ENCODE measurements around the gene ITGA3.
A peak's percentile ranks its signal among the peaks of the same experiment; 100 is the strongest.

ITGA3 gene

DNA sequence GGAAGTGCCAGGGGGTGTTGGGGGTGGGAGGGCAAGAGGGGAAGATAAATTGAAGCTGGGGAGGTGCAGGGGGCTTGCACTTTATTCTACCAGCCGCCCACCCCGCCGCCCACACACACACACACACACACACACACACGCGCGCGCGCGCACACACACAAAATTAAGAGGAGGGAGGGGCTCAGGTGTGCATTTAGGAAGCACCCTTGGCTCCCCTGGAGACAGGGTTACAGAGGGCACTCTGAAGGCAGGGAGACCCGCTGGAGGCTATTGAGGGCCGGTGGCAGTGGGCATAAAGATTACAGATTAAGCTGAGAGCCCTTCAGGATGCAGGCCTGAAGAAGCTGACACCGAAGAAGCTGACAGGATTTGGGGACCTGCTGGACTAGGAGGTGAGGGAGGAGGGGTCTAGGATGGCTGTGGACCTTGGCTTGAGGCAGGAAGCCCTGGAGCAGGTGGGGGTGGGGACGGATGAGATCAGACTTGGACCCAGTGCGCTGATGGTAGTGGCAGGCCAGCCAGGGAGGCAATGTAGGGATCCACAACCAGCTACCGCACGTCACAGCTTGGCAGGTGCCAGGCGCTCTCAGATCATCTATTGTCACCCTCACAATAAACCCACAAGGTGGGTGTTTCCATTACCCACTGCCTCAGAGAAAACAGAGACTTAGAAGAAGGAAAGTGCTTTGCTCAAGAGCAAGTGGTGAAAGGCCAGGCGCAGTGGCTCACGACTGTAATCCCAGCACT lies 74.8 kb downstream of the ITGA3 start:
- Histone ChIP-seq H3K4me3 (ENCODE audit: extremely low read depth, insufficient read depth, low read length, poor library complexity, severe bottlenecking) (peak overlapping the region; percentile 58), H3K4me1 (ENCODE audit: control insufficient read depth, insufficient read depth, low read length, poor library complexity, severe bottlenecking) (peaks cover 30% of the 10 kb centered on the region), H3K27ac (ENCODE audit: low read depth, low read length, severe bottlenecking) (no peak overlapping the region), H3K36me3 (ENCODE audit: control insufficient read depth, insufficient read depth, low read length) (peaks cover 13% of the 10 kb centered on the region), H3K9me3 (ENCODE audit: control insufficient read depth, low read length) (no peaks in the 10 kb centered on the region)
- WGBS, 2 experiments (ENCODE audit: insufficient coverage in 2 of 2): 31 to 52% methylated on average over 3 to 8 of the region's 19 CpGs

- Histone ChIP-seq H3K36me3 (ENCODE audit: control insufficient read depth, insufficient read depth, low read length) (peaks cover 28% of the 10 kb centered on the region), H3K4me3 (ENCODE audit: extremely low read depth, insufficient read depth, low read length, poor library complexity, severe bottlenecking) (no peak overlapping the region), H3K9me3 (ENCODE audit: control insufficient read depth, low read length) (no peaks in the 10 kb centered on the region), H3K4me1 (ENCODE audit: control insufficient read depth, insufficient read depth, low read length, poor library complexity, severe bottlenecking) (peaks cover 30% of the 10 kb centered on the region), H3K27ac (ENCODE audit: low read depth, low read length, severe bottlenecking) (no peak overlapping the region)
- 79 to 100% methylated on average over 2 to 4 of the region's 6 CpGs for WGBS, 2 experiments (ENCODE audit: insufficient coverage in 2 of 2)
These were observed 76.3 kb downstream of the ITGA3 start for GRCh38 chr17:50132104-50132794.

DNA sequence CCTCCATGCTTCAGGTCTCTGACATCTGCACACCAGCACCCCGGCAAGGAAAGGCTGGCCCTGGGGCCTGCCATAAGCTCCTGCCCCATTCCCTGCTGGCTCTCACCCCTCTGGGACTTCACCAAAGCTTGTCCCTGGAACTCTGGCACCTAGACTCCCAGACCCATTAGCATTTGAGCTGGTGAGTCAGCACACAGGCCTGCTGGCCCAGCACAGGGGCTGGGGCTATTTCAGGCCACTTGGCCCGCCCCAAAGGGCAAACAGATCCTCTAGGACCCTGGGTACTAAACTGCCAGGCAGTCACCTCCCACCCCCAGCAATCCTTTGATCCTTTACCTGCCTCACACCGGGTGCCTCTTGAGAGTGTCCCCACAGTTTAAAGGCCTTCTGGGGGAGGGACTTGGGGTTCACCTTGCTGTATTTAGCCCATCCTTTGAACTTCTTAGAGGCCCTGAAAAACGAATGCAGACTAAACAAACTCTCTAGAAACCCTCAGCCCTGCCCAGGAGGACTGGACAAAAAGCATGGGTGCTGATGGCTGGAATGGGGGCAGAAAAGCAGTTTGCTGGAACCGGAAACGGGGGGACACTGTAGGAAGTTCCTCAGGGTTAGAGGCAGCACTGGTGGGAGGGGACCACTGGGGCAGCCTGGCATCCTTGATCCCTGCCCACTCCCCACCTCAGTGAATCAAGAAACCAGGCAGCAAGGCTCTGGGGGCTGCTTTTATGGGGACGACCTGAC lies 77.3 kb downstream of the ITGA3 start:
- Histone ChIP-seq H3K4me3 (ENCODE audit: extremely low read depth, insufficient read depth, low read length, poor library complexity, severe bottlenecking) (no peak overlapping the region), H3K9me3 (ENCODE audit: control insufficient read depth, low read length) (no peaks in the 10 kb centered on the region), H3K36me3 (ENCODE audit: control insufficient read depth, insufficient read depth, low read length) (peaks cover 37% of the 10 kb centered on the region), H3K27ac (ENCODE audit: low read depth, low read length, severe bottlenecking) (peak overlapping the region; percentile 47), H3K4me1 (ENCODE audit: control insufficient read depth, insufficient read depth, low read length, poor library complexity, severe bottlenecking) (peaks cover 30% of the 10 kb centered on the region)
- WGBS, 2 experiments (ENCODE audit: insufficient coverage in 2 of 2): 38 to 61% methylated on average over 2 to 4 of the region's 7 CpGs

DNA sequence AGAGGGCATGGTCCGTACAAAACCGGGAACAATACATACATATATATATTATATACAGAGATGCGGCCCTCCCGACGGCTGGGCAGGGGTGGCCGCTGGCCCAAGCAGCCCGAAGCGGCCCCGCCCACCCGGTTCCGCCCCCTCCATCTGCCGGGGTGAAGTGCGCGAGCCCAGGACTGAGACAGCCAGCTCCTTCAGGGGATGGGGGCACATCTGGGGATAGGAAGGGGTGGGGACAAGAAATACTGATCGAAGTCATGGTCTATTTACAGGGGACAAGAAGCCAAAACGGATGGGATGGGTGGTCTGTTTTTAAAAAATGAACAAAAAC lies 77.8 kb downstream of the ITGA3 start:
- Histone ChIP-seq H3K4me1 (ENCODE audit: control insufficient read depth, insufficient read depth, low read length, poor library complexity, severe bottlenecking) (peaks cover 28% of the 10 kb centered on the region), H3K4me3 (ENCODE audit: extremely low read depth, insufficient read depth, low read length, poor library complexity, severe bottlenecking) (no peak overlapping the region), H3K36me3 (ENCODE audit: control insufficient read depth, insufficient read depth, low read length) (peaks cover 43% of the 10 kb centered on the region), H3K9me3 (ENCODE audit: control insufficient read depth, low read length) (no peaks in the 10 kb centered on the region), H3K27ac (ENCODE audit: low read depth, low read length, severe bottlenecking) (no peak overlapping the region)
- WGBS, 2 experiments (ENCODE audit: insufficient coverage in 2 of 2): 14 to 36% methylated on average over 6 to 9 of the region's 16 CpGs

DNA sequence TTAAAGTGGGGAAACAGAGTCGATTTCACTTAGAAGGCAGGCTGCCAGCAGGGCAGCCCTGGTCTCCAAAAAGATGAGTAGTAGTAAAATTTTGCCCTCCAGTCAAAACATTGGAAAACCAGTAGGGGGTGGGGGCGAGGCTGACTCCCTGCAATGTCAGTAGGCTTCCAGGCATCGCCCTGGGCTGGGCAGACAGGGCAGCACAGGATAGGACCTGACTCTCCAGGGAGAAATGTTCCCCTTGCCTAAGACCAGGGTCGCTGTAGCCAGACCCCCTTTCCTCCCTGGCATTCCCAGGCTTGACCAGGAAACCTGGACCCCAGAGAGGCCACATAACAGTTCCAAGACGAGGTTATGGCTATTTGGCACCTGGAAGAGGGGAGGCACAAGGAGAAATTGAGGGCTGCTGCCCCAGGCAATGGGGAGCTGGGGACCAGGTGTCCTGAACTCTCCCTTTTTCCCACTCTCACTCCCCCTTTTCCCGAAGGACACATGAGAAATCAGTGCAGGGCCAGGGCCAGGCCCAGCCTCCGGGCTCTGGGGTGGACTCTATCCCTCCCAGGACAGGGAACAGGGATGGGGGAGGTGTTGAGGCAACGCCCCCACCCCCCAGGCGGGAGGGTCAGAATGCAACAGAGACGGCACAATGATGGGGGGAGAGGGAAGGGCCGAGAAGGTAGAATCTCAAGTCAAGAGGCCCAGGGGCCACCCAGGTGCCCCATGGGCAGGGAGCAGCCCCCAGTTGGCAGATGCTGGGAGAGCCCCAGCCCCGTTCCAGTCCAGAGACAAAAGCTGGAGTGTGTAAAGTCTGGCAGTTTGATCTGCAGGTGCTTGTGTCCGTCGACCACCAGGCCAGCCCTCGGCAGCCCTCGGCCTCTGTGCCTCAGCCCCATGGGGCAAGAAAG lies 78.5 kb downstream of the ITGA3 start:
- WGBS, 2 experiments (ENCODE audit: insufficient coverage in 2 of 2): 73 to 76% methylated on average over 11 to 13 of the region's 16 CpGs
- peaks cover 50% of the 10 kb centered on the region for H3K36me3 ChIP-seq (ENCODE audit: control insufficient read depth, insufficient read depth, low read length)

GRCh38 chr17:50135316-50136095 lies 79.6 kb downstream of the ITGA3 start:
- Histone ChIP-seq H3K4me1 (ENCODE audit: control insufficient read depth, insufficient read depth, low read length, poor library complexity, severe bottlenecking) (peaks cover 34% of the 10 kb centered on the region), H3K9me3 (ENCODE audit: control insufficient read depth, low read length) (no peaks in the 10 kb centered on the region), H3K27ac (ENCODE audit: low read depth, low read length, severe bottlenecking) (no peak overlapping the region), H3K4me3 (ENCODE audit: extremely low read depth, insufficient read depth, low read length, poor library complexity, severe bottlenecking) (no peak overlapping the region), H3K36me3 (ENCODE audit: control insufficient read depth, insufficient read depth, low read length) (peaks cover 61% of the 10 kb centered on the region)
- 92 to 95% methylated on average over 8 to 13 of the region's 16 CpGs for WGBS, 2 experiments (ENCODE audit: insufficient coverage in 2 of 2)

More for the DNA sequence above, 78.5 kb downstream of the ITGA3 start:
- no peak overlapping the region for H3K4me3 ChIP-seq (ENCODE audit: extremely low read depth, insufficient read depth, low read length, poor library complexity, severe bottlenecking)
- no peaks in the 10 kb centered on the region for H3K9me3 ChIP-seq (ENCODE audit: control insufficient read depth, low read length)
- H3K27ac ChIP-seq (ENCODE audit: low read depth, low read length, severe bottlenecking): no peak overlapping the region
- H3K4me1 ChIP-seq (ENCODE audit: control insufficient read depth, insufficient read depth, low read length, poor library complexity, severe bottlenecking): peaks cover 28% of the 10 kb centered on the region

DNA sequence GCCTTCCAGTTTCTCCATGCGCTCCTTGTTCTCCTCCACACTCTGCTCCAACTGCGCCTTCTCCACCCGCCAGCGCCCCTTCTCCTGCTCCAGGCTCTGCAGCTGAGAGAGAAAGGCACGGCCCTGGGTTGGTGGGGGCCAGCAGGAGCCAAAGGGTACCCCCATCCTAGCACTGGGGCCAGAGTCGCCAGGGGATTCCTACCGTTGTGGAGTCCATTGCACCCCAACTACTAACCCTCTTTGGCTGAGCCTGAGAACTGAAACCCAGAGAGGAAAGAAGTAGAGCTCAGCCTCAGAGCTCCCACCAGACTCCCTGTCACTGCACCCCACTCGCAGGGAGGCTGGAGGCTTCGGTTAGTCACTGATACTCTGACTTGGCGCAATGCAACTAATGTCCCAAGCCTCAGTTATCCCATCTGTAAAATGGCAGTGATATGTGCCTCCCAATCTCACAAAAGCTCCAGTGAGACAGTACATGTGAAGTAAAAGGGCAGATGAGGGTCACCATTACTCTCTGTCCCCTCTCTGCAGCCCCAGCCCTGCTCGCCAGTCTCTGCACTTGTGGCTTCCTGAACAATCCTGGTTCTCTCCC lies 80.3 kb downstream of the ITGA3 start:
- Histone ChIP-seq H3K9me3 (ENCODE audit: control insufficient read depth, low read length) (no peaks in the 10 kb centered on the region), H3K4me3 (ENCODE audit: extremely low read depth, insufficient read depth, low read length, poor library complexity, severe bottlenecking) (no peak overlapping the region), H3K36me3 (ENCODE audit: control insufficient read depth, insufficient read depth, low read length) (peaks cover 67% of the 10 kb centered on the region), H3K4me1 (ENCODE audit: control insufficient read depth, insufficient read depth, low read length, poor library complexity, severe bottlenecking) (peaks cover 33% of the 10 kb centered on the region), H3K27ac (ENCODE audit: low read depth, low read length, severe bottlenecking) (no peak overlapping the region)
- WGBS, 2 experiments (ENCODE audit: insufficient coverage in 2 of 2): 92 to 98% methylated on average over 6 to 7 of the region's 11 CpGs

DNA sequence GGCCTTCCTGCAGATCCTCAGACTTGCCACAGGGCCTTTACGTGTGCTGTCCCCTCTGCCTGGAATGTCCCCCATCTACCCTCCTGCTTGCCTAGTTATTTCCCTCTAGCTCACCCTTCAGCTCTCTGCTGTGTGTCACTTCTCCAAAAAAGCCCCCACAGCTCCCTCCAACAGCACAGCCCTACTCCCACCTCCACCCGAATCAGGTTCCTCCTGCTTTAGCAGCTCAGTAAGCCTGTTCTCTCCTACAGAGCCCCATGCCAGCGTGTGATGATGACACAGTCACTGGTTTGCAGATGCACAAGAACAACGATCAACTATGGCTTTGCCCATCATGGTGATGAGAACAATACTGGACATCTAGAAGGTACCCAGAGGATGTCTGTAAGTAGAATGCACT lies 81.1 kb downstream of the ITGA3 start:
- H3K4me1 ChIP-seq (ENCODE audit: control insufficient read depth, insufficient read depth, low read length, poor library complexity, severe bottlenecking): peaks cover 33% of the 10 kb centered on the region
- H3K27ac ChIP-seq (ENCODE audit: low read depth, low read length, severe bottlenecking): no peak overlapping the region
- peaks cover 74% of the 10 kb centered on the region for H3K36me3 ChIP-seq (ENCODE audit: control insufficient read depth, insufficient read depth, low read length)
- H3K4me3 ChIP-seq (ENCODE audit: extremely low read depth, insufficient read depth, low read length, poor library complexity, severe bottlenecking): no peak overlapping the region
- no peaks in the 10 kb centered on the region for H3K9me3 ChIP-seq (ENCODE audit: control insufficient read depth, low read length)
- WGBS, 2 experiments (ENCODE audit: insufficient coverage in 2 of 2): 96 to 98% methylated on average over 3 to 4 of the region's 4 CpGs

DNA sequence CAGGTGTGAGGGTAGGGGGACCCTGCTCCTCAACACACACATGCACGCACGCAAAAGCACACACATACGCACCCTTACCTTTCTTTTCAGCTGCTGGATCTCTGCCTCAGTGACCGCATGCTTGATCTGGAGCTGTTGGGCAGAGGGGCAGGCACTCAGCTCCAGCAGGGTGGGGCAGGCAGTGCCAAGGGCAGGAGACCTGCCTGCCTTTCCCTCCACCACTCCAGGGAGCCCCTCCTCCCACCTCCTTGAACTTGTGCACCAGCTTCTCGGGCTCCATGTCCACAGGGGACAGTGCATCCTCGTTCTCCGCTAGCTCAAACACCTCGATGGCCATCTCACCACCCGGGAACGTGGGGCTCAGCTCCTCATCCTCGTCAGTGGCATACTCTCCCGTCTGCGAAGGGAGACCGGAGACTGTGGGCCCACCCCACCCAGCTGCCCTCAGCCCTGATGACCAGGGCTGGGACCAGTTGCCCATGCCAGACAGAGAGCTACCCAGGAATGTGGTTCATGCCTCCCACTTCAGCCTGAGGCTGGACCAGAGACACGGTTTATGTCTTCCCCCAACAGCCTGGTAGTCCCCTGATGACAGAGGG lies 83.4 kb downstream of the ITGA3 start:
- Histone ChIP-seq H3K4me1 (ENCODE audit: control insufficient read depth, insufficient read depth, low read length, poor library complexity, severe bottlenecking) (peaks cover 19% of the 10 kb centered on the region), H3K36me3 (ENCODE audit: control insufficient read depth, insufficient read depth, low read length) (peaks cover 95% of the 10 kb centered on the region), H3K9me3 (ENCODE audit: control insufficient read depth, low read length) (no peaks in the 10 kb centered on the region), H3K4me3 (ENCODE audit: extremely low read depth, insufficient read depth, low read length, poor library complexity, severe bottlenecking) (no peak overlapping the region), H3K27ac (ENCODE audit: low read depth, low read length, severe bottlenecking) (no peak overlapping the region)
- WGBS, 2 experiments (ENCODE audit: insufficient coverage in 2 of 2): 94 to 96% methylated on average over 13 of the region's 15 CpGs

Measured in mesodermal cell (in vitro differentiated cells).